Activated naive CD4-positive, alpha-beta T cell treated with anti-CD3 and anti-CD28 coated beads, Interleukin-2, amount 50 U/mL, for 24 hours (primary cell): ENCODE measurements around the gene LBHD2.
A peak's percentile ranks its signal among the peaks of the same experiment; 100 is the strongest.

Experiments used
- H3K27ac Mint-ChIP-seq: one replicate; pipeline ENCODE4 v1.8.0; 2021; ENCODE audit warnings: mild to moderate bottlenecking, mixed read lengths
- H3K27me3 Mint-ChIP-seq: one replicate; pipeline ENCODE4 v1.8.0; 2021; ENCODE audit warnings: mixed read lengths
- H3K36me3 Mint-ChIP-seq: one replicate; pipeline ENCODE4 v1.8.0; 2021; ENCODE audit warnings: mixed read lengths
- H3K4me1 Mint-ChIP-seq: one replicate; pipeline ENCODE4 v1.8.0; 2021; ENCODE audit warnings: mixed read lengths
- H3K4me3 Mint-ChIP-seq: one replicate; pipeline ENCODE4 v1.8.0; 2021; ENCODE audit warnings: mild to moderate bottlenecking, mixed read lengths
- H3K9me3 Mint-ChIP-seq: one replicate; pipeline ENCODE4 v1.8.0; 2021; ENCODE audit warnings: mixed read lengths

Gene LBHD2

DNA sequence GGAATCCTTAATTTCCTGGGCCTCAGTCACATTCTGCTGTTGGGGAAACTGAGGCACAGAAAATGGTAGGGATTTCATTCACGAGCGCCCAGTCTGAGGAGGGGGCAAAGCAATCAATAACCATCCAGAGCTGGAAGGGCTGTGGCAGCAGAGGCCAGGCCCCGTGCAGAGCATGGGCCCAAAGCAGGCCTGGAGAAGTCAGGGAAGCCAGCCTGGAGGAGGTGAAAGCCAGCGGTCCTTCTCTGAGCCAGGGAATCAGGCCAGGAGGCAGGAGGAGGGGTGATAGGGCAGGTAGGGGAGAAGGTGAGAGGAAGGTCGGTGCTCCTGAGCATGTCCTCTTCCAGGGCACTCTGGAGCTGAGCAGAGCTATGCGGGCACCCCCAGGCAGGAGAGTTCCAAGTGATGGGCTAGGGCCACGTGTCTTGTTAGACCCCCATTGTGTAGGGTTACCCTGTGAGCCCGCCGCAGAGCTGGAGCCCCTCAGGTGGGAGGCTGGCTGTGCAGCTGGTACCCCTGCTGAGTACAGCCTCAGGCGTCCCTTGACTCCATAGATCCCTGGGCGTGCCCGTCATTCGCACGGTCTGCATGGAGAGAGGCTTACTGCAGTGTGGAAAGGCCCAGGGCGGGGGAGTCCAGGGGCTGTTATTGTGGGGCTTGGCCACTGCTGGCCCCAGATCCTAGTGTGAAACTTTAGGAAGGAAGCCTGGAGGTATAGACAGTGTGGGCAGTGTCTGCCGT is 44.0 kb downstream of the LBHD2 start:
- Mint-ChIP-seq H3K4me1 (no peaks in the 10 kb centered on the region), H3K4me3 (no peak overlapping the region), H3K27me3 (peaks cover 4% of the 10 kb centered on the region), H3K27ac (no peak overlapping the region), H3K9me3 (no peaks in the 10 kb centered on the region), H3K36me3 (no peaks in the 10 kb centered on the region)

DNA sequence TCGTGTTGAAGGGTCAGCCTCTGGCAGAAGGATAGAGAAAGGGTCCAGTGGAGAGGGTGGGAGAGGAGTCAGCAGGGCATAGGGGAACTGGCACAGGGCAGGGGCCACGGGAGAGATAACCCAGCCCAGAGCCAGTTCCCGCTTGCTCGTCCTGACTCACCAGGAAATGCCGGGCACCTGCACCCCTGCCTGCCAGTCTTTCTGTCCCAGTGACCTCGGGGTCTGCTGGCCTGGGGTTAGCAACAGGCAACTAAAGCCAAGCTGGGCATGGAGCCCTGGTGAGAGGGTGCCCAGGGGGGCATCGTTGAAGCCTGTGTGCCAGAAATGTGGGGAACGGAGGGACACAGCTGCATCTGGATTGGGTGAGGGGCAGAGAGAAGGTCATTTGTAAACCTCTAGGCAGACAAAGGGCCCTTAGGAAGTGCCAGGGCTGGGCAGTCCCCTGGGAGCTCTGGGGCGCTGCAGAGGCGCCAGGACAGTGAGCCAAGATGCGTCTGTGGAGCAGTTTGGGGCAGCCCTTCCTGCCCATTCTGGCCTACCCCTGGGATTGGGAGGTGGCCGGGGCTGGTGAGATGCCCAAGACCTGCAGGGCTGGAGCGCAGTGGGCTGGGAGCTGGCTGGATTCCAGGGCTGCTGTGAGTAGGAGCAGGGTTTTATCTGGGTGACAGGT is 44.8 kb downstream of the LBHD2 start:
- no peak overlapping the region for H3K27ac Mint-ChIP-seq
- H3K27me3 Mint-ChIP-seq, result peaks cover 4% of the 10 kb centered on the region
- H3K4me3 Mint-ChIP-seq, result no peak overlapping the region
- no peaks in the 10 kb centered on the region for H3K9me3 Mint-ChIP-seq
- no peaks in the 10 kb centered on the region for H3K4me1 Mint-ChIP-seq
- no peaks in the 10 kb centered on the region for H3K36me3 Mint-ChIP-seq

DNA sequence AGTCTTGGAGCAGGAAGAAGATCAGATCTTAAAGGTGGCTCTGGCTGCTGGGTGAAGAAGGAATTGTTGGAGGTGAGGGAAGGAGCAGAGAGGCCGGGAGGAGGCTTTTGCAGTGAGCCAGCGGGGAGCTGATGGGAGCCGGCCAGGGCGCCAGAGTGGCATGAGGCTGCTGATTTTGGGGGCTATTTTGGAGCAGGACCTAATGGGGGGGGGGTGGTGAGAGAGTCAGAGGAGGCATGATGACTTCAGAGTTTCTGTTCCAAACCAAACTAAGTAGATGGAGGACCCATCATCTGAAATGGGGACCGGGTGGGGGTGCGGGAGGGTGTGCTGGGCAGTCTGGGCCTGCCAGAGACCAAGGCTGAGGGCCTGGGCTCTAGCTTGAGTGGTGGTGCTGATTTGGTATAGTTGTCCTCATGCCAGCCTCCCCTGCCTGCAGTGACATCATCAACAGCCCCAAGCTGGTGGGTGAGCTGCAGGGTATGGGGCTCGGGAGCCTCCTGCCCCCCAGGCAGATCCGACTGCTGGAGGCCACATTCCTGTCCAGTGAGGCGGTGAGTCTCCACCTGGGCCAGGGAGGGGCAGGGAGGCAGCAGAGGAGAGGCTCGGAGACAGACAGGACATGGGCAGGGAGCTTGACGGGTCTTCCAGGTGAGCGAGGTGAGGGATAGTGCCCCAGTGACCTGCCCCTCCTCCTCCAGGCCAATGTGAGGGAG is 45.4 kb downstream of the LBHD2 start:
- Mint-ChIP-seq H3K27ac (no peak overlapping the region), H3K27me3 (no peaks in the 10 kb centered on the region), H3K36me3 (no peaks in the 10 kb centered on the region), H3K4me1 (no peaks in the 10 kb centered on the region), H3K4me3 (no peak overlapping the region), H3K9me3 (no peaks in the 10 kb centered on the region)

GRCh38 chr14:103130017-103130764 is 46.2 kb downstream of the LBHD2 start:
- Mint-ChIP-seq H3K27ac (peak overlapping the region; percentile 82), H3K36me3 (no peaks in the 10 kb centered on the region), H3K27me3 (no peaks in the 10 kb centered on the region), H3K9me3 (no peaks in the 10 kb centered on the region), H3K4me3 (no peak overlapping the region), H3K4me1 (no peaks in the 10 kb centered on the region)

GRCh38 chr14:103130965-103131364 is 47.0 kb downstream of the LBHD2 start:
- no peaks in the 10 kb centered on the region for H3K4me1 Mint-ChIP-seq
- no peaks in the 10 kb centered on the region for H3K27me3 Mint-ChIP-seq
- no peaks in the 10 kb centered on the region for H3K36me3 Mint-ChIP-seq
- no peaks in the 10 kb centered on the region for H3K9me3 Mint-ChIP-seq
- H3K27ac Mint-ChIP-seq, result no peak overlapping the region
- H3K4me3 Mint-ChIP-seq, result no peak overlapping the region

DNA sequence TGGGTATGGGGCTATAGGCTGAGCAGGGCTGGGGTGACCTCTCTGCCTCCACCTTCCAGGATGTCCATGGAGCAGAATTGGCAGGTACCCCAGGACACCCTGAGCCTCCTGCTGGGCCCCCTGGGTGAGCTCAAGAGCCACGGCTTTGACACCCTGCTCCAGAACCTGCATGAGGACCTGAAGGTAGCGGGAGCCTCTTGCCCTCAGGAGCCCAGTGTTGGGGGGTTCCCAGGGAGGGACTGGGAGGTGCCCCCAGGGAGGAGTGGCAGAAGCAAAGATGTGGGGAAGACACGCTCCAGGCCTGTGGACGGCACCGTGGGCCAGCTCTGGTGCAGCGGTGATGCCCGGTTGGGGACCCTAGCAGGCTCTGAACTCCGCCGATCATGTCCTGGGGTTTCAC is 47.6 kb downstream of the LBHD2 start:
- Mint-ChIP-seq H3K27me3 (no peaks in the 10 kb centered on the region), H3K36me3 (no peaks in the 10 kb centered on the region), H3K4me3 (no peak overlapping the region), H3K27ac (no peak overlapping the region), H3K4me1 (no peaks in the 10 kb centered on the region), H3K9me3 (no peaks in the 10 kb centered on the region)

GRCh38 chr14:103132381-103133209 is 48.6 kb downstream of the LBHD2 start:
- Mint-ChIP-seq H3K4me1 (no peaks in the 10 kb centered on the region), H3K27me3 (no peaks in the 10 kb centered on the region), H3K36me3 (no peaks in the 10 kb centered on the region), H3K4me3 (no peak overlapping the region), H3K9me3 (no peaks in the 10 kb centered on the region), H3K27ac (no peak overlapping the region)

DNA sequence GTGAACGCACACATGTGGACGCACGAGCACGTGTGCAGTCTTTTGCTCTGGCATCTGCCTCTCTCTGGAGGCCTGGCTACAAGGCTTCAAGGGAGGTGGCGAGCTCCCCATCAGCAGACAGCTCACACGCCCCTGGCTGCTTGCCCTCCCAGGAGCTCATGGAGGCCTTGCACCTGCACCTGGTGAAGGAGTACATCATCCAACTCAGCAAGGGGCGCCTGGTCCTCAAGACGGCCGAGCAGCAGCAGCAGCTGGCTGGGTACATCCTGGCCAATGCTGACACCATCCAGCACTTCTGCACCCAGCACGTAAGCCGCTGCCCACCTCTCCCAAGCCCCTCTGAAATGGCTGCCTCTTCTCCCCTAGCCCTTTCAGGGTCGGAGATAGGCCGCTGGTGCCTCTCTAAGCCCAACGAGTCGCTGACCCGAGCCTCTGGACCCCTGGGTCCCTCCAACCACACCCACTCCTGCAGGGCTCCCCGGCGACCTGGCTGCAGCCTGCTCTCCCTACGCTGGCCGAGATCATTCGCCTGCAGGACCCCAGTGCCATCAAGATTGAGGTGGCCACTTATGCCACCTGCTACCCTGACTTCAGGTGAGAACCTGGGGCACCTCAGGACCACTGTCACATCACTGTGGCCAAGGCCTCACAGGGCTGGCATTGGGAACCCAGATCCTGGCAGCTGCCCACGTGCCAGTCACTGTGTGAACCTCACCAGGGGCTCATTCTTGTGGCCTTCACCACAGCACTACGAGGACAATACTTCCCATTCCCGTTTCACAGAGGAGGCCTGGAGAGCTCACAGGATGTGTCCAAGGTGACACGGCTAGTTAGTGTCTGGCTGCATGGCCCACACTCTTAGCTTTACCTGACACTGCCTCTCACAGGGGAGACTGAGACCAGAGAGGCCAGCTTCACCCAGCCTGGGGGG is 49.5 kb downstream of the LBHD2 start:
- H3K27me3 Mint-ChIP-seq, result no peaks in the 10 kb centered on the region
- no peak overlapping the region for H3K4me3 Mint-ChIP-seq
- no peaks in the 10 kb centered on the region for H3K36me3 Mint-ChIP-seq
- H3K4me1 Mint-ChIP-seq, result no peaks in the 10 kb centered on the region
- H3K9me3 Mint-ChIP-seq, result no peaks in the 10 kb centered on the region
- no peak overlapping the region for H3K27ac Mint-ChIP-seq

DNA sequence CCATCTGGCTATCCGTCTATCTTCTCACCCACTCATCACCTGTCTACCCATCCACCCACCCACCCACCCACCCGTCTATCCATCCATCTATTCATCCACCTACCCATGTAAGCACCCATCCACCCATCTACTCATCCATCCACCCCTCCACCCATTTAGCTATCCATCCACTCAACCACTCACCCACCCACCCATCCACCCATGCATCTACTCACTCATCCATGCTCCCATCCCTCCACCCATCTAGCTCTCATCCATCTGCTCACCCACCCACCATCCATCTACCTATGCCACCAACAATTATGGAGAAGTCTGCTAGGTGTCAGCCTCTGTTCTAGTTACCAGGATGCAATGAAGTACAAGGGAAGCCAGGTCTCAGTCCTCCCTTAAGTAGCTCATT is 50.4 kb downstream of the LBHD2 start:
- Mint-ChIP-seq H3K27me3 (peaks cover 2% of the 10 kb centered on the region), H3K4me3 (no peak overlapping the region), H3K27ac (no peak overlapping the region), H3K9me3 (no peaks in the 10 kb centered on the region), H3K4me1 (no peaks in the 10 kb centered on the region), H3K36me3 (no peaks in the 10 kb centered on the region)

GRCh38 chr14:103134919-103135318 is 50.9 kb downstream of the LBHD2 start:
- H3K27me3 Mint-ChIP-seq, result peaks cover 2% of the 10 kb centered on the region
- H3K27ac Mint-ChIP-seq, result no peak overlapping the region
- no peaks in the 10 kb centered on the region for H3K4me1 Mint-ChIP-seq
- H3K36me3 Mint-ChIP-seq, result no peaks in the 10 kb centered on the region
- no peaks in the 10 kb centered on the region for H3K9me3 Mint-ChIP-seq
- no peak overlapping the region for H3K4me3 Mint-ChIP-seq

- Mint-ChIP-seq H3K27me3 (peaks cover 8% of the 10 kb centered on the region), H3K36me3 (no peaks in the 10 kb centered on the region), H3K27ac (no peak overlapping the region), H3K4me3 (no peak overlapping the region), H3K9me3 (no peaks in the 10 kb centered on the region), H3K4me1 (peaks cover 4% of the 10 kb centered on the region)
These were observed 51.6 kb downstream of the LBHD2 start for GRCh38 chr14:103135333-103136260.

- Mint-ChIP-seq H3K9me3 (no peaks in the 10 kb centered on the region), H3K27ac (no peak overlapping the region), H3K4me3 (no peak overlapping the region), H3K36me3 (no peaks in the 10 kb centered on the region), H3K4me1 (peaks cover 9% of the 10 kb centered on the region), H3K27me3 (peaks cover 9% of the 10 kb centered on the region)
These were observed 52.6 kb downstream of the LBHD2 start for GRCh38 chr14:103136388-103137271.
